SK-N-SH (cell line): ENCODE measurements around the gene IMPDH1.
"Not testable (repeated sequence)": the region's sequence is repeated elsewhere in the genome, so short reads cannot be mapped to it uniquely, and the experiment has no call there.

Experiments used
- CHD2 ChIP-seq: fragments of 150-350 bp; IDR thresholded peaks from 2 replicates; pipeline ENCODE4 v1.6.1; 2018; ENCODE audit warnings: low read length; ENCODE audit not compliant: partially characterized antibody
- EP300 ChIP-seq, 2 experiments: IDR thresholded peaks; 2 replicates each; pipeline versions ENCODE4 v1.4.0 to v1.6.1; 2012; ENCODE audit warnings: borderline replicate concordance in 1 of 2, low read depth in 1 of 2, low read length in 1 of 2
- EZH2phosphoT487 ChIP-seq: fragments of 200-600 bp; sonication (generic); IDR thresholded peaks from 2 replicates; pipeline ENCODE4 v1.6.1; 2017; ENCODE audit warnings: low read depth, mixed run types, mild to moderate bottlenecking, antibody characterized with exemption, moderate library complexity, borderline replicate concordance
- RAD21 ChIP-seq: IDR thresholded peaks from 2 replicates; pipeline ENCODE4 v1.6.1; 2012; ENCODE audit warnings: mild to moderate bottlenecking, low read length
- SMC3 ChIP-seq: IDR thresholded peaks from 2 replicates; pipeline ENCODE4 v1.6.1; 2012; ENCODE audit warnings: low read depth, low read length, improper control_type of control experiment
- TCF12 ChIP-seq: IDR thresholded peaks from 2 replicates; pipeline ENCODE4 v1.4.0; 2012
- YY1 ChIP-seq: IDR thresholded peaks from 2 replicates; pipeline ENCODE4 v1.4.0; 2012; ENCODE audit warnings: low read depth, mild to moderate bottlenecking
- TF ChIP-seq, protein P1 (sequence below): fragments of 200-600 bp; sonication (generic); IDR thresholded peaks from 2 replicates; pipeline ENCODE4 v1.6.1; 2017; ENCODE audit warnings: antibody characterized with exemption, mild to moderate bottlenecking, moderate library complexity
- TF ChIP-seq, protein P2 (sequence below): IDR thresholded peaks from 2 replicates; pipeline ENCODE4 v1.6.1; 2012; ENCODE audit warnings: mild to moderate bottlenecking, low read depth, low read length, moderate library complexity
- TF ChIP-seq, protein P3 (sequence below): fragments of 150-350 bp; IDR thresholded peaks from 2 replicates; pipeline ENCODE4 v1.6.1; 2017; ENCODE audit warnings: antibody characterized with exemption, low read length, low read depth, borderline replicate concordance
- TF ChIP-seq, protein P4 (sequence below): IDR thresholded peaks from 2 replicates; pipeline ENCODE4 v1.4.0; 2012; ENCODE audit warnings: low read depth

DNA sequence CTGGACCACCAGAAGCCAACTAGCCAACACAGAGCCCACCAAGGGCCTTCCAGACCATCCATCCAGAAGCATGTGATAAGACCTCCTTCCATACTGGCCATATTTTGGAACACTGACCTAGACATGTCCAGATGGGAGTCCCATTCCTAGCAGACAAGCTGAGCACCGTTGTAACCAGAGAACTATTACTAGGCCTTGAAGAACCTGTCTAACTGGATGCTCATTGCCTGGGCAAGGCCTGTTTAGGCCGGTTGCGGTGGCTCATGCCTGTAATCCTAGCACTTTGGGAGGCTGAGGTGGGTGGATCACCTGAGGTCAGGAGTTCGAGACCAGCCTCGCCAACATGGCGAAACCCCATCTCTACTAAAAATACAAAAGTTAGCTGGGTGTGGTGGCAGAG, 47.6 kb upstream of the IMPDH1 start:
- TF ChIP-seq, protein P1, sequence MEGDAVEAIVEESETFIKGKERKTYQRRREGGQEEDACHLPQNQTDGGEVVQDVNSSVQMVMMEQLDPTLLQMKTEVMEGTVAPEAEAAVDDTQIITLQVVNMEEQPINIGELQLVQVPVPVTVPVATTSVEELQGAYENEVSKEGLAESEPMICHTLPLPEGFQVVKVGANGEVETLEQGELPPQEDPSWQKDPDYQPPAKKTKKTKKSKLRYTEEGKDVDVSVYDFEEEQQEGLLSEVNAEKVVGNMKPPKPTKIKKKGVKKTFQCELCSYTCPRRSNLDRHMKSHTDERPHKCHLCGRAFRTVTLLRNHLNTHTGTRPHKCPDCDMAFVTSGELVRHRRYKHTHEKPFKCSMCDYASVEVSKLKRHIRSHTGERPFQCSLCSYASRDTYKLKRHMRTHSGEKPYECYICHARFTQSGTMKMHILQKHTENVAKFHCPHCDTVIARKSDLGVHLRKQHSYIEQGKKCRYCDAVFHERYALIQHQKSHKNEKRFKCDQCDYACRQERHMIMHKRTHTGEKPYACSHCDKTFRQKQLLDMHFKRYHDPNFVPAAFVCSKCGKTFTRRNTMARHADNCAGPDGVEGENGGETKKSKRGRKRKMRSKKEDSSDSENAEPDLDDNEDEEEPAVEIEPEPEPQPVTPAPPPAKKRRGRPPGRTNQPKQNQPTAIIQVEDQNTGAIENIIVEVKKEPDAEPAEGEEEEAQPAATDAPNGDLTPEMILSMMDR: not testable (repeated sequence)
- TF ChIP-seq YY1; CHD2; SMC3; EZH2phosphoT487; RAD21; EP300 (IDR thresholded peaks at IDR 0.05; ENCODE audit: borderline replicate concordance in 1 of 2, low read depth in 1 of 2, low read length in 1 of 2); TCF12: not testable (repeated sequence)
- TF ChIP-seq, protein P2, sequence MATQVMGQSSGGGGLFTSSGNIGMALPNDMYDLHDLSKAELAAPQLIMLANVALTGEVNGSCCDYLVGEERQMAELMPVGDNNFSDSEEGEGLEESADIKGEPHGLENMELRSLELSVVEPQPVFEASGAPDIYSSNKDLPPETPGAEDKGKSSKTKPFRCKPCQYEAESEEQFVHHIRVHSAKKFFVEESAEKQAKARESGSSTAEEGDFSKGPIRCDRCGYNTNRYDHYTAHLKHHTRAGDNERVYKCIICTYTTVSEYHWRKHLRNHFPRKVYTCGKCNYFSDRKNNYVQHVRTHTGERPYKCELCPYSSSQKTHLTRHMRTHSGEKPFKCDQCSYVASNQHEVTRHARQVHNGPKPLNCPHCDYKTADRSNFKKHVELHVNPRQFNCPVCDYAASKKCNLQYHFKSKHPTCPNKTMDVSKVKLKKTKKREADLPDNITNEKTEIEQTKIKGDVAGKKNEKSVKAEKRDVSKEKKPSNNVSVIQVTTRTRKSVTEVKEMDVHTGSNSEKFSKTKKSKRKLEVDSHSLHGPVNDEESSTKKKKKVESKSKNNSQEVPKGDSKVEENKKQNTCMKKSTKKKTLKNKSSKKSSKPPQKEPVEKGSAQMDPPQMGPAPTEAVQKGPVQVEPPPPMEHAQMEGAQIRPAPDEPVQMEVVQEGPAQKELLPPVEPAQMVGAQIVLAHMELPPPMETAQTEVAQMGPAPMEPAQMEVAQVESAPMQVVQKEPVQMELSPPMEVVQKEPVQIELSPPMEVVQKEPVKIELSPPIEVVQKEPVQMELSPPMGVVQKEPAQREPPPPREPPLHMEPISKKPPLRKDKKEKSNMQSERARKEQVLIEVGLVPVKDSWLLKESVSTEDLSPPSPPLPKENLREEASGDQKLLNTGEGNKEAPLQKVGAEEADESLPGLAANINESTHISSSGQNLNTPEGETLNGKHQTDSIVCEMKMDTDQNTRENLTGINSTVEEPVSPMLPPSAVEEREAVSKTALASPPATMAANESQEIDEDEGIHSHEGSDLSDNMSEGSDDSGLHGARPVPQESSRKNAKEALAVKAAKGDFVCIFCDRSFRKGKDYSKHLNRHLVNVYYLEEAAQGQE: not testable (repeated sequence)
- TF ChIP-seq, protein P3, sequence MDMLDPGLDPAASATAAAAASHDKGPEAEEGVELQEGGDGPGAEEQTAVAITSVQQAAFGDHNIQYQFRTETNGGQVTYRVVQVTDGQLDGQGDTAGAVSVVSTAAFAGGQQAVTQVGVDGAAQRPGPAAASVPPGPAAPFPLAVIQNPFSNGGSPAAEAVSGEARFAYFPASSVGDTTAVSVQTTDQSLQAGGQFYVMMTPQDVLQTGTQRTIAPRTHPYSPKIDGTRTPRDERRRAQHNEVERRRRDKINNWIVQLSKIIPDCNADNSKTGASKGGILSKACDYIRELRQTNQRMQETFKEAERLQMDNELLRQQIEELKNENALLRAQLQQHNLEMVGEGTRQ: not testable (repeated sequence)
- TF ChIP-seq, protein P4, sequence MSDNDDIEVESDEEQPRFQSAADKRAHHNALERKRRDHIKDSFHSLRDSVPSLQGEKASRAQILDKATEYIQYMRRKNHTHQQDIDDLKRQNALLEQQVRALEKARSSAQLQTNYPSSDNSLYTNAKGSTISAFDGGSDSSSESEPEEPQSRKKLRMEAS: not testable (repeated sequence)
